Measurements from ENCODE around the gene LRMDA. TPM values are rescaled to one million over a fixed set of nuclear protein-coding genes. Genes with fewer than 3 reads are reported as not detected.
A peak's percentile ranks its signal among the peaks of the same experiment; 100 is the strongest.

The LRMDA gene
- total RNA-seq, 1 donor from 2014 or later: 17.3 TPM

GRCh38 chr10:75703191-75703854, 271.9 kb downstream of the LRMDA start:
- no peak for DNase-seq (ENCODE audit: low read depth in 2 of 2)

- no peak for DNase-seq (ENCODE audit: low read depth in 2 of 2)
Measured at GRCh38 chr10:75705426-75705825, 274.0 kb downstream of the LRMDA start.

GRCh38 chr10:75707080-75707840, 275.8 kb downstream of the LRMDA start:
- no peak for DNase-seq (ENCODE audit: low read depth in 2 of 2)

- DNase-seq (ENCODE audit: low read depth in 2 of 2): no peak
Measured at GRCh38 chr10:75708060-75708459, 276.6 kb downstream of the LRMDA start.

GRCh38 chr10:75709245-75709644, 277.8 kb downstream of the LRMDA start:
- DNase-seq (ENCODE audit: low read depth in 2 of 2): no peak

- DNase-seq (ENCODE audit: low read depth in 2 of 2): no peak
Measured at GRCh38 chr10:75709811-75710210, 278.4 kb downstream of the LRMDA start.

- DNase-seq (ENCODE audit: low read depth in 2 of 2): peak in 1 of 2 donors; percentile 6
Measured at GRCh38 chr10:75712242-75712880, 280.9 kb downstream of the LRMDA start.

GRCh38 chr10:75716506-75716905, 285.1 kb downstream of the LRMDA start:
- no peak for DNase-seq (ENCODE audit: low read depth in 2 of 2)

GRCh38 chr10:75717126-75717916, 285.9 kb downstream of the LRMDA start:
- peak in 1 of 2 donors; percentile 20 for DNase-seq (ENCODE audit: low read depth in 2 of 2)

GRCh38 chr10:75718991-75719390, 287.6 kb downstream of the LRMDA start:
- DNase-seq (ENCODE audit: low read depth in 2 of 2): no peak

GRCh38 chr10:75720157-75720556, 288.7 kb downstream of the LRMDA start:
- DNase-seq (ENCODE audit: low read depth in 2 of 2): no peak

- no peak for DNase-seq (ENCODE audit: low read depth in 2 of 2)
Measured at GRCh38 chr10:75722020-75722419, 290.6 kb downstream of the LRMDA start.

GRCh38 chr10:75722609-75723008, 291.2 kb downstream of the LRMDA start:
- peak in 1 of 2 donors; percentile 70 for DNase-seq (ENCODE audit: low read depth in 2 of 2)

GRCh38 chr10:75723319-75723980, 292.0 kb downstream of the LRMDA start:
- peak; percentile 66 to 97 for DNase-seq (ENCODE audit: low read depth in 2 of 2)

- no peak for DNase-seq (ENCODE audit: low read depth in 2 of 2)
Measured at GRCh38 chr10:75724047-75724446, 292.6 kb downstream of the LRMDA start.

GRCh38 chr10:75726522-75727483, 295.4 kb downstream of the LRMDA start:
- no peak for DNase-seq (ENCODE audit: low read depth in 2 of 2)

- no peak for DNase-seq (ENCODE audit: low read depth in 2 of 2)
Measured at GRCh38 chr10:75730847-75731246, 299.4 kb downstream of the LRMDA start.

GRCh38 chr10:75733135-75733890, 301.9 kb downstream of the LRMDA start:
- DNase-seq (ENCODE audit: low read depth in 2 of 2): no peak

GRCh38 chr10:75736151-75736640, 304.8 kb downstream of the LRMDA start:
- no peak for DNase-seq (ENCODE audit: low read depth in 2 of 2)

All from lung microvascular endothelial cell (primary cell).